NOMO-1 (cell line): ENCODE data around the gene MAPK14.
A peak's percentile ranks its signal among the peaks of the same experiment; 100 is the strongest.
"Not testable (repeated sequence)": the region's sequence is repeated elsewhere in the genome, so short reads cannot be mapped to it uniquely, and the experiment has no call there.

Experiments used
- DNase-seq, 2 experiments: peaks; one replicate each; lab custom pipeline; 2025; ENCODE audit not compliant: unreplicated experiment in 2 of 2; lab: John Stamatoyannopoulos, UW

Gene MAPK14

DNA sequence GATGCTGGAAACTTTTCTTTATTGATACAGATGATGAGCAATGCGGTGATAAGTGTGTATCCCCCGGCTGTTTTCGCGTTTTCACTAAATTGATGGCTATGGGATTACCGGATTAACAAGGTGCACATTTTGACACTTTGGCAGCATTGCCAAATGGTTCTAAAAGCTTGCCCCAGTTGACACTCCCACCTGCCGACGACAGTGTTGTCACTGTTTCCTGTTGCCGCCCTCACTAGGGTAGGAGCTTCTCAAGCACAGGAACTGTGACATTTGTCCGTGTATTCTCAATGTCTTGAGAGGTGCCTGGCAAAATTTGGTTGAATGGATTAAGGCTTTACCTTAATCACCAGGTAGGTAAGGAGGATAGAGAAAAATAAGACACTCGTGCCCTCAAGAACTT, 92.9 kb downstream of the MAPK14 start:
- peak; percentile 58 to 76 for DNase-seq

DNA sequence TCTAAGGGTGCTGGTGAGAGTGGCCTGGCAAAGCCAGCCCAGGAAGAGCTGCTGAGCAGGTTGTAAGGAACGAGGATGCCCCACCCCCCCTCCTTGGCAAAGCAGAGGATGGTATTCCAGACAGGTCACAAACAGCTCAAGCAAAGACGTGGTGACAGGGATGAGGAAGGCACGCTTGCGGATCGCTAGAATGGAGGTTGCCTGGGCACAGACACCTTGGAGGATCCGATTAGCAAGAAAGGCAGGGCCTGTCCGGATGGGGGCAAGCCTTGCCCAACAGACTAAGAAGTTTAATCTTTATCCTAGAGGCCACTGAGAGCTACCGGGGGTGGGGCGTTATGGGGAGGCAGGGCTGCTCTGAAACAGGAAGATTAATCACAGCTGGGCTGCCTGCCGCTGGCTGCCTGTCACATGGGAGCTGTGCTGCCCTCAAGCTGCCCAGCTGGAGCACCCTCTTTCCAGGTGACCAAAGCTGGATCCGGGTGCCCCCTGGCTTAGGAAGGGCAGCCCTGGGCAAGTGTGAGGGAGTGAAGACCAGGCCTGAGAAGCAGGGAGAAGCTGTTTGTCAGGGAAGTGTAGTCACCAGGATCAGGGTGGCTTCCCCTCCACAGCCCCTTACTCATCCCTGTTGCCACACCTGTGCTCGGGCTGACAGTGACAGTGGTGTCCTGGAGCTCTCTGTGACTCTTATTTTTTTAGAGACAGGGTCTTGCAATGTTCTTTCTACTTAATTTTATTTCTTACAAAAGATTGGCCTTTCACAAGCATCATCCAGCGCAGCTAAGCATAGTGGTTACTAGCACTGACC, 93.6 kb downstream of the MAPK14 start:
- DNase-seq, result peak; percentile 71 to 84

DNA sequence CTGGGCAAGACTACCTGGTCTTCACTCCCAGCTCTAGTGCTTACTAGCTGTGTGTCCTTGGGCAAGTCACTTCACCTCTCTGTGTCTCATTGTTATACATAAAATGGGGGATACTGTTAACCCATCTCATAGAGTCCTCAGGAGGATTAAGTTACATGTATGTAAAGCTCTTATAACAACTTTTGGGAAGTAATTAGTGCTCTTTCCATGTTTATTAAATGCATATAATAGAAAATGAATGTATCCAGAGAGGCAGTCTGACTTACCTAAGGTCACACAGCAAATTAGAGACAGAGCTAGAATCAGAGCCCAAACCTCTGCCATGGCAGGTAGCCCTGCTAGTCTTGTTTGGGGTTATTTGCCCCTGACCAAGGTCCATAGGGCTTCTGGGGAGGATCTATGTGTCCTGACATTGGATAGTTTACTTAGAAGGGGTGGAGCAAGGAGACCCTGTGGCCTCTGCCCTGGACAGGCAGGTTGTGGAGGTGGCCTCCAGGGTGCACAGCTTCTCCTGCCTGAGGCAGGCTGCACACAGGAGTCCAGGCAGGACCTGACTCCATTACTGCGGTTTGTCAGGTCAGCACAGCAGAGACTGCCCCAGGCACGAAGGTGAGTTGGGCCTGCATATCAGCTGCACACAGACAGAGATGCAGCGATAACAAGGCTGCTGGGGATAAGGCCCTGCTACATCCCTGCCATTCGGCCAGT, 94.3 kb downstream of the MAPK14 start:
- no peak for DNase-seq

DNA sequence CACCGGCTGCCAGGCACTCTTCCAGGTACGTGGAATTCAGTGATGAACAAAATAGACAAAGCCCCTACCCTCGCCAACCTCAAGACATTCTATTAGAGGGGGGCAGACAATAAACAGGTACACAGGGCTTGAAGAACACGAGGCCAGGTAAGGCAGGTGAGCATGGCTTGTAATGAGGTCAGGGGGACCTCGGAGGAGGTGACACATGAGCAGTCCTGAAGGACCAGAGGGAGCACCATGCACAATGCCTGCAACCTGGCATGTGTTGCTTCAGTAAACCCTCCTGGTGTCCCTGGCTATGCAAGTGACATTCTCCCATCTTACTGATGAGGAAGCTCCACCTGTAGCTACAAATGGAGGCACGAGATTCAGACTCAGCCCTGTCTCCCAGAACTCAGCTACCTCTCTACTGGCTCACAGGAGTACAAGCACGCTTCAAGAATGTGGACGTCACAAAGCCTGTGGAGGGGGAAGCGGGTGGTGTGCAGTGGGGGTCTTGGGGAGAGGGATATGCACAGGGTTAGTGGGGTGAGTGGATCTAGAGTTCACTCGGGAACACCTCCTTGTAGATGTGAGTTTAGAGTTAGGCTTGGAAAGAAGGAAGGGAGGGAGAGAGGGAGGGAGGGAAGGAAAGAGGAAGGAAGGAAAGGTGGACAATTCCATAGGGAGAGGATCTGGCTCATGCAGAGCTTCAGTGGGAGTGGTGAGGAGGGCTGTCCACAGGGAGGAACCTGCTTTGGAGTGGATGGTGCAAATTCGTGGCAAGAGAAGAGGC, 95.1 kb downstream of the MAPK14 start:
- no peak for DNase-seq

DNA sequence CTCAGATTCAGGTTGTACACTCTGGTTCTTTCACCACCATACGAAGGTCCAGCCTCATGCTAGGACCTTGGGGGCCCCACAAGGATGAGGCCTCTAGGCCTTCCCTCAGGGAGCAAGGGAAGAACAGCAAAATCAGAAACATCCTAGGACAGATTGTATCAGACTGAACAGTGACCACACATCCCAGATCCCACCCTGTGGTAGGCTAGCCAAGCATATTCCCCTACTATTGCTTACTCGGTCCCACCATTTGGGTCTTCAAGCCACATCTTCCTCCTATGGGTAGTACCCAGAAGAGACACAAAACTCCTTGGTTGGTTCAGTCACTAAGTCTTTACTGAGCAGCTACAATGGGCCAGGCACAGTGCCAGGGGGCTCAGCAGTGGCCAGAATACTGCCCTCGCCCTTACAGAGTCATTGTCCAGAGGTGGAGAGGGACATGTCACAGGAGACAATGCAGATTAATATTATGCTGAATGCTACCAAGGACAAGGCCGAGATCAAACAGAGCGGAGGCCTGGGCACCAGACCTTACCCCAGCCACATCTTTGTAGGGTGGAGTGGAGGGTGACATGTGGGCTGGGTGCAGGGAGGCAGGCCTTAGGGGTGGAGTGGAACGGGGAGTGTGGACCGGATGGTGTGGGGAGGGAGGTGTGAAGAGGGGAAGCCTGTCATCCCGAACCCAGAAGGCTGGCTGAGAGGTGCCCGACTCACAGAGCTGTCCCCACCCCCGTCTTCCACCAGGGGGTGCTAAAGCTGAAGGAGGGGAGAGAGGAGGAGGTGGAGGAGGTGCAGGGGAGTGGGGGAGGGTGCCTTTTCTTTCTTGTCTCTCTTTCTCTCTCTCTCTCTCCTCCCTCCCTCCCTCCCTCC, 95.9 kb downstream of the MAPK14 start:
- peak; percentile 70 to 74 for DNase-seq

DNA sequence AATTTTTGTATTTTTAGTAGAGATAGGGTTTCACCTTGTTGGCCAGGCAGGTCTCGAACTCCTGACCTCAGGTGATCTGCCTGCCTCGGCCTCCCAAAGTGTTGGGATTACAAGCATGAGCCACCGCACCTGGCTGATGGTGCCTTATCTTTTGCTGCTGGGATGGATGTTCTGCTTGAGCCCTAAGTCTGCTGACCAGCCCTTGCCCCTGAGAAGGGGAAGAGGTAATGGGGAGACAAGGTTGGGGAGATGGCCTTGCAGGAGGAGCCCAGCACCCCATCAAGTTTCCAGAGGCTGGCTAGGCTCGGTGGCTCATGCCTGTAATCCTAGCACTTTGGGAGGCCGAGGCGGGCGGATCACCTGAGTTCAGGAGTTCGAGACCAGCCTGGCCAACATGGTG, 96.7 kb downstream of the MAPK14 start:
- not testable (repeated sequence) for DNase-seq

DNA sequence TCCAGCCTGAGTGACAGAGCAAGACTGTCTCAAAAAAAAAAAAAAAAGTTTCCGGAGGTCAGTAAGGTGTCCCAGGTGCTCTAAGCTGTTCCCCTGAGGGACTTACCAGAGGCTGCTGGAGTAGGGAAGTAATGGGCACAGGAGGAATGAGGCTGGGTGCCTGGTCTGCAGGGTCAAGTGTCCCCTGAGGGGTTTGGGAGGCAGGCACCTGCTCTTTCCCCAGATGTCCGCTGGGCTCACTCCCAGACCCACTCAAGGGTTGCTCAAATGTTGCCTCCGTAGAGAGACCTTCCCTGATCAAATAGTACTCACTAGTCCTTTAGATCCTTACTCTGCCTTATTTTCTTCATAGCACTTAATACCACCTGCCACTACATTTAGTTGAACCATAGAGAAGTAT, 97.3 kb downstream of the MAPK14 start:
- no peak for DNase-seq

DNA sequence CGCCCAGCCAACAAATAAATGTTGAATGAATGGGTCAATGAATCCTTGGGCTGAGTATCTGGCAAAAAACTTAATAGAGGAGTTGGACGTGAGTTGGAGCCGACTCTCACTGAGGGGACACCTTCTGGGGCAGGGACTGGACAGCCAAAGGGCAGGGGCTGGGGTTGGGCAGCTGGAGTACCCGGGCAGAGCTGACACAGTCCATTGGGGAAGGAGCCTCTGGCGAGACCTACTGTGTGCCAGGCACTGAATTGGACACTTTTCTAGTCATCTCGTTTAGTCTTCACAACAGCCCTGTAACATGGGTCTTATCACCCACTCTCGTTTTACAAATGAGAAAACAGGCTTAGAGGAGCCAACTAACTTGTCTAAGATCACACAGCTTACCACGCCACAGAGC, 98.0 kb downstream of the MAPK14 start:
- DNase-seq, result no peak

DNA sequence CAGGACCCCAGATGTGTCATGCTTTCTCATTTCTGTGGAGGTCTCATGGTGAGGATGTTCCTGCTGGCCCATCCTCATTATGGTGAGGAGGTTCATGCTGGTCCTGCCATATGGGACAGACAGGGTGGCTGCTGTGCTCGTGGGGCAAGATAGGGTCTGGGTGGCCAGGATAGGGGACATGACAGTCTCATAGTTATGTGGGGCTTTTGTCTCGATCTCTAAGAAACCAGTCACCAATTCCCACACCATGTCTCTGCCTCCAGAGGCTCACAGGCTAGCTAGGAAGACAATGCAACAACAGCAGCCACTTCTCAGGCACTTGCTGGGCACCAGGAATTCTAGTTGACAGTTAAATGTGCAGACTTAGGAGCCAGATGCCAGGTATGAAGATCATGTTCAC, 98.5 kb downstream of the MAPK14 start:
- no peak for DNase-seq

DNA sequence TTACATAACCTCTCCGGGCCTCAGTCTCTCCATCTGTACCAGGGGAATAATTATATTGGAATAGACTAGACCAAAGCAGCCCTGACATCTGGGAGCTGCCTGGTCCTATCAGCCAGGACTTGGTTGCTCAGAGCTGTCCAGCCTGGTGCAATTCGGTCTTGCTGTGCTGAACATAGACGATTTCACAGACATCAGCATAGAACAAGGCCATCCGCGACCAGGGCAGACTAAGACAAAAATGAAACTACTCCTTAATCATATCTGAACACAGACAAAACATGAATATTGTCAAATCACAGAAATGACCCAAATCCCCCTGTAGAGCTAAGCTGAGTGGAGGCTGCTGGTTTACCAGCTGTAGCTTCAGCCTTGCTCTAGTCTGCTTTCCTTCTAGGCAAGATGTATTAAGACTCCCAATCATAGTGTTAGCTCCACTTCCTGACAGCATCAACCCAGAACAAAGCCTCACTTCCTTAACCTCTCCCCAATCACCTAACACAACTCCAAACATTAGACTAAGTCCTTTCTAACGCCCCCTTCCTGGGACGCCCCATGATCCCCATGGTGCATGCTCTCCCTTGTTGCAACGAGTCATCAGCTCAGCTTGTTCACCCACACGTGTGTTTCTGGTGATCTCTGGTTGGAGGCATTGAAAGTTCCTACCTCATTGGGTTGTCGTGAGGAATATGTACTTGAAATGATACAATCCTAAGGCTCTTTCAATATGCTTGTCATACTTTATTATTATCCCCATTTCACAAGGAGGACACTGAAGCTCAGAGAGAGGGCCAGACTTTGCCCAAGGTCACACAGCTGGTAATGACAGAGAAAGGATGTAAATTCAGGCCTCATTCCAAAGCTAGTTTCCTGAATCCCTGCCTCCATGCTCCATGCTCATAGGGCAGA, 99.2 kb downstream of the MAPK14 start:
- DNase-seq, result no peak

DNA sequence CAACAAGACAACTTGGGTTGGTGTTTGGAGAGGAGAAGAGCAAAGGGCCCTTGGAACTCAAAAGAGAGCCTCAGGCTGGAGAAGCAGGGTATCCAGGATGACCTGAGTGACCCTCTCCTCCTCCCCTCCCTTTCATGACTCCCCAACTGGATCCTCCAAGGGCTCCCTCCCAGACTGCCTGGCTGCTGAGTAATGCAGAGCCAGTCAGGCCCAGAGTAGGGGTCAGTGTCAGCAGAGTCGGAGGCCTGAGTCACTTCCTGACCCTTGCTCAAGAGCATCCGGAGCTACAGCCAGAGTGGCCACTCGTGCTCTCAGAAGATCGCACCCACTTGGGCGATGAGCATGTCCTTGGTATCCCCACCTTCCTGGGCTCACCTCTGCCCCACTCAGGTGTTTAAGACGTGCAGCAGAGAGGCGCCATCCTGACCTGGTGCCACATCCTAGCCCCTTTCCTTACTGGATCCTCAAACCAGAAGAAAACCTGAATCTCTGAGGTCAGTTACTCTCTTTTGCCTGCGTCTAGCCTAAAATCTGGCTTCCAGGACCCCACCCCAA, 99.9 kb downstream of the MAPK14 start:
- DNase-seq, result no peak

DNA sequence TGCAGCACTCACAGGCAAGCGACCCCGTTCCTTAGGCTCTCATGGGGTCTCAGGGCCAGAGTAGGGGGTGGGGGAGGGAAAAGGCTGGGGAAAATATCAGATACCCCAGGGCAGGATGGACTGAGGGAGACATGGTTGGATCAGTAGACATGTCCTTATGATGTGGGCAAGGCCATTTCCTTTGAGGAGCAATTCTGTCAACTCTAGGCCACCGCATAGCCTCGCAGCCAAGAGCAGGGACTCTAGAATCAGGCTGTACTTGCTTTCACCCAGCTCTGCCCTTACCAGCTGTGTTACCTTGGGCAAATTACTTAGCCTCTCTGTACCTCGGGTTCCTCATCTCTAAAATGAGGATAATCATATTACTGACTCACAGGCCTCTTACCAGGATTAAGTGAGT, 100.5 kb downstream of the MAPK14 start:
- no peak for DNase-seq

DNA sequence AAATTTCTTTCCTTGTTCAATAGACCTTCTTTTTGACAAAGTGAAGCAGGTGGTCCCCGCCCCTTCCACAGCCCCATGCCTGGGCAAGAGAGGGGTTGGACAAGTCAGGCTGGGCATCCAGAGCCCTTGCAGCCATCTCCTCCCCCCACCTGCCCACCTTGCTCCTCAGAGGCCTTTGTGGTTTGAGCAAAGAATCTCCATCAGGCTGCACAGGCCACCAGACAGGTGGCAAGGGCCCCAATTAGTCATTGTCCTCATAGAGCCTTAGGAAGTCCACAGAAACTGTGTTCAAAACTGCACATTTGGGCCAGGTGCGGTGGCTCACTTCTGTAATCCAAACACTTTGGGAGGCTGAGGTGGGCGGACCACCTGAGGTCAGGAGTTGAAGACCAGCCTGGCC, 101.2 kb downstream of the MAPK14 start:
- no peak for DNase-seq

DNA sequence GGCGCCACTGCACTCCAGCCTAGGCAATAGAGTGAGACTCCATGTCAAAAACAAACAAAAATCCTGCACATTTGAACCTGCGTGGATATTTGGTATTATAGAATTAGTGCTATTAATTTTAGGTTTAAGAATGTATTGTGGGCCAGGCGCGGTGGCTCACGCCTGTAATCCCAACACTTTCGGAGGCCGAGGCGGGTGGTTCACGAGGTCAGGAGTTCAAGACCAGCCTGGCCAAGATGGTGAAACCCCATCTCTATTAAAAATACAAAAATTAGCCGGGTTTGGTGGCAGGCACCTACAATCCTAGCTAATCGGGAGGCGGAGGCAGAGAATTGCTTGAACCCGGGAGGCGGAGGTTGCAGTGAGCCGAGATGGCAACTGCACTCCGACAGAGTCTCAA, 101.7 kb downstream of the MAPK14 start:
- not testable (repeated sequence) for DNase-seq

DNA sequence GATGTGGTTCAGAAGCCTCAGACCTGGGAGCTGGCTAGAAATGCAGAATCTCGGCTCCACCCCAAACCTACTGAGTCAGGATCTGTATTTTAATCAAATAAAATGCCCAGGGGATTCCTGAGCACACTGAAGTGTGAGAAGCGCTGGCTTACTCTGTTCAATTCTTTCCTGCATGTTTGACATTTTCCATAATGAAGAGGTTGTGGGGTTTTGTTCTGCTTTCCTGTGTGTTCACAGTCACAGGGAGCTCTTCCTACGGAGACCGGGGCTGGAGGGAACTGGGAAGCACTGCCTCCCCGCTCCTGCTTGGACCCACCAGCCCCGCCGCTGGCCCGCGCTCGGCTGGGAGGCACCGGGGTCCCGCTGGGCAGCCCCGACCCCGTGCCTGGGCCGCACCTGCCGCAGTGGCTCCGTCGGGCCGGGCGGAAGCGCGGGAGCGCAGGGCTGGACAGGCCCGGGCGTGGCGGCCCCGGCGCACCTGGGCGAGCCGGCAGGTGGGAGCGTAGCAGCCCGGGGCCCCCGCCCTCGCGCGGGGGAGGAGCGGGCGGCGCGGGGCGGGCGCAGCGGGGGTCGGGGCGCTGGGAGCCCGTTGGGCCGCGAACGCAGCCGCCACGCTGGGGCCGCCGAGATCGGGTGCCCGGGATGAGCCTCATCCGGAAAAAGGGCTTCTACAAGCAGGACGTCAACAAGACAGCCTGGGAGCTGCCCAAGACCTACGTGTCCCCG, 102.5 kb downstream of the MAPK14 start, which contains the start of gene MAPK13:
MAPK13 (plus strand) TSS at position 573 of the 726 bp plus-strand sequence; CDS start at position 643, 70 bp downstream.
- no peak for DNase-seq

DNA sequence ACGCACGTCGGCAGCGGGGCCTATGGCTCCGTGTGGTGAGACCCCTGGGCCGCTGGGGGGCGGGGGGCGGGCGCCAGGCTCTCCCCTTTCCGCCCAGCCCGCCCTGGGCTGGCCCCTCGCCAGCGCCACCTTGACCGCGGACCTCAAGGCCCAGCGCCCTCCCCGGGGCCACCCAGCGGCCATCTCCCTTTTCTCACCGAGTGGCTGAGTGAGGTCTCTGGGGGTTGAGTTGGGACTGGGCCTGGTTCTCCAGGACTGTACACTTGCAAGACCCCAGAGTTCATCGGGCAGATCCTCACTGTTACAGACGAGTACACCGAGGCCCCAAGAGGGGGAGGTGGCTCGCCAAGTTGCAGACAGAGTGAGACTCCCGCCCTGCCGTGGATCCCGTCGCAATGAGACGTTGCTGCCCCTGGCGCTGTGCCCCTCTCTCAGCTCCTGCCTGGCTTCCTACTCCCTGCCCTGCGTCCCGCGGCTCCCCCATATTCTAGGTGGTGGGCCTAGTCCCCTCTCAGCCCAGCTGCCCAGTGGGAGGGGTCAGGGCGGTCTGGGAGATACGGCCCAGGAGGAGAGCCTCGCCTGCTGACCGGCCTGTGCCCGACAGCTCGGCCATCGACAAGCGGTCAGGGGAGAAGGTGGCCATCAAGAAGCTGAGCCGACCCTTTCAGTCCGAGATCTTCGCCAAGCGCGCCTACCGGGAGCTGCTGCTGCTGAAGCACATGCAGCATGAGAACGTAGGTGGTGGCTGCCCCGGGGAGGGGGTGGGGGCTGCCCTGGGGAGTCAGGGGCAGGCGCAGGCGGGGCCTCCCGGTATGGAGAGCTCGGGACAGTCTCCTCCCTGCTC, 103.3 kb downstream of the MAPK14 start:
- no peak for DNase-seq

DNA sequence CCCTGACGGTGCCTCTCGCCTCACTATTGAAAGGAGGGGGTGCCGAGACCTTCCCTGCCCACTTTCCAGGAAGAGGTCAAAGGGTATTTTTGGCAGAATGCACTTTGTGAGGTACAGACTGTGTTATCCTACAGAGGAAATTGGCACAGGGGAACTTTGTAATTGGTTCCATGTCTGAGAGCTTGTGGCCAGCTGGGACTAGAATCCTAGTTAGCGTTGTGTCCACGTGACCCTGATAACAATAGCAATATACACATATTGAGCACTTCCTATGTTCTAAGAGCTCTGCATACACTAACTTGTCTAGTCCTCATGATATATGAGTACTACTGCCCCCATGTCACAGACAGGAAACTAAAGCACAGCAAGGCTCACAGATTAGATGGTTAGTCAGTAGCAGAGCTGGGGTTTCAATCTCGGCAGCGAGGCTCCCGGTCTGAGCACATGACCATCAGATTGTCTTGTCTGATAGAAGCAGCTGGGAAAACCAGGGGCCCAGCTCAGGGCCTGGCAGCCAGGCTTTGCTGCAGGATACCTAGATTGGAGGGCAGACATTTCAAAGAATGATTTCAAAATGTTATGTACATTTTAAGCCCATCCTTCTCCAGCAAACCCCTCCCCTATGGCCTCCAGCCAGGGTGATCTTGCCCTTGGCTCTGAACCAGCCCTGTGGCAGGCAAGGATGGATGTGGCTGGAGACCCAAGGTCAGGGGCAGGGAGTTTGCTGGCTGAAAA, 104.1 kb downstream of the MAPK14 start:
- peak in 1 of 2 experiments; percentile 40 for DNase-seq
